CD14-positive monocyte (primary cell): ENCODE data around the gene SLC39A9. TPM values are rescaled to one million over a fixed set of nuclear protein-coding genes. Genes with fewer than 3 reads are reported as not detected.

Experiments
- DNase-seq, 3 donors: peaks; one replicate each; pipeline ENCODE4 v3.0.0-alpha.2; 2011 to 2022
- H2AFZ ChIP-seq: 2 replicates; pipeline ENCODE4 v1.6.0; 2012; ENCODE audit warnings: mild to moderate bottlenecking, low read depth, low read length, inconsistent platforms; ENCODE audit not compliant: insufficient read depth, poor library complexity, severe bottlenecking
- H3K27ac ChIP-seq, 2 donors: 1 replicate in 1 of 2; 2 replicates in 1 of 2; pipeline ENCODE4 v1.5.1; 2012 to 2013; ENCODE audit warnings: low read length in 2 of 2, control low read depth in 1 of 2, inconsistent platforms in 1 of 2, low read depth in 1 of 2, mild to moderate bottlenecking in 1 of 2
- H3K27me3 ChIP-seq, 2 donors: one replicate each; pipeline versions ENCODE4 v1.6.0 to v1.6.1; 2011 to 2013; ENCODE audit warnings: low read length in 2 of 2; ENCODE audit not compliant: control insufficient read depth in 2 of 2, insufficient read depth in 2 of 2
- H3K36me3 ChIP-seq, 2 donors: replicated peaks in 1 of 2; 1 replicate in 1 of 2; 2 replicates in 1 of 2; pipeline versions ENCODE4 v1.5.1 to v1.6.1; 2012 to 2013; ENCODE audit warnings: low read length in 2 of 2, control low read depth in 1 of 2, inconsistent platforms in 1 of 2, mild to moderate bottlenecking in 1 of 2; ENCODE audit not compliant: insufficient read depth in 2 of 2, control insufficient read depth in 1 of 2
- H3K4me1 ChIP-seq, 2 donors: 1 replicate in 1 of 2; 2 replicates in 1 of 2; pipeline versions ENCODE4 v1.5.1 to v1.6.1; 2012 to 2013; ENCODE audit warnings: low read length in 2 of 2, control low read depth in 1 of 2, inconsistent platforms in 1 of 2, mild to moderate bottlenecking in 1 of 2, moderate library complexity in 1 of 2; ENCODE audit not compliant: insufficient read depth in 2 of 2, control insufficient read depth in 1 of 2
- H3K4me2 ChIP-seq: replicated peaks from 2 replicates; pipeline ENCODE3; 2012; ENCODE audit warnings: low read length, moderate library complexity, mild to moderate bottlenecking; ENCODE audit not compliant: poor library complexity, severe bottlenecking; ENCODE audit errors: extremely low read depth
- H3K4me3 ChIP-seq, 3 experiments: fragments of 200-600 bp in 1 of 3; sonication (generic) in 1 of 3; replicated peaks in 1 of 3; 1 replicate in 2 of 3; 2 replicates in 1 of 3; pipeline ENCODE4 v1.5.1; 2011 to 2013; ENCODE audit warnings: low read length in 3 of 3, mild to moderate bottlenecking in 3 of 3, control low read depth in 2 of 3, low read depth in 2 of 3, inconsistent platforms in 1 of 3, moderate library complexity in 1 of 3
- H3K79me2 ChIP-seq: 2 replicates; pipeline ENCODE4 v1.6.0; 2012; ENCODE audit warnings: mild to moderate bottlenecking, control low read depth, inconsistent platforms, low read length, moderate library complexity; ENCODE audit not compliant: insufficient read depth
- H3K9ac ChIP-seq: 2 replicates; pipeline ENCODE4 v1.6.0; 2017; ENCODE audit warnings: low read length, mild to moderate bottlenecking; ENCODE audit not compliant: insufficient read depth, poor library complexity, severe bottlenecking
- H3K9me3 ChIP-seq, 2 donors: replicated peaks in 1 of 2; 1 replicate in 1 of 2; 2 replicates in 1 of 2; pipeline versions ENCODE4 v1.5.1 to v1.6.1; 2012 to 2013; ENCODE audit warnings: low read length in 2 of 2, control low read depth in 1 of 2; ENCODE audit not compliant: control insufficient read depth in 1 of 2, insufficient read depth in 1 of 2
- H4K20me1 ChIP-seq: 2 replicates; pipeline ENCODE4 v1.6.0; 2012; ENCODE audit warnings: mild to moderate bottlenecking, low read length, control low read depth, moderate library complexity; ENCODE audit not compliant: insufficient read depth
- H3K27ac Mint-ChIP-seq, 7 donors: one replicate each; pipeline ENCODE4 v1.8.0; 2020; ENCODE audit warnings: mild to moderate bottlenecking in 7 of 7, mixed read lengths in 7 of 7, moderate library complexity in 6 of 7, inconsistent platforms in 2 of 7
- H3K27me3 Mint-ChIP-seq, 3 donors: one replicate each; pipeline ENCODE4 v1.8.0; 2021 to 2022; ENCODE audit warnings: low read depth in 3 of 3, mild to moderate bottlenecking in 3 of 3, mixed read lengths in 3 of 3, moderate library complexity in 3 of 3, inconsistent platforms in 1 of 3
- H3K36me3 Mint-ChIP-seq, 2 donors: one replicate each; pipeline ENCODE4 v1.8.0; 2020; ENCODE audit warnings: mixed read lengths in 2 of 2, inconsistent platforms in 1 of 2, mild to moderate bottlenecking in 1 of 2
- H3K4me1 Mint-ChIP-seq: one replicate; pipeline ENCODE4 v1.8.0; 2020; ENCODE audit warnings: mild to moderate bottlenecking, mixed read lengths
- H3K4me3 Mint-ChIP-seq, 2 donors: one replicate each; pipeline ENCODE4 v1.8.0; 2020; ENCODE audit warnings: mild to moderate bottlenecking in 2 of 2, mixed read lengths in 2 of 2, moderate library complexity in 1 of 2
- H3K9me3 Mint-ChIP-seq, 7 donors: one replicate each; pipeline ENCODE4 v1.8.0; 2020 to 2022; ENCODE audit warnings: mixed read lengths in 7 of 7, mild to moderate bottlenecking in 6 of 7, moderate library complexity in 6 of 7, inconsistent platforms in 2 of 7
- CTCF ChIP-seq: fragments of 200-600 bp; IDR thresholded peaks from one replicate; pipeline ENCODE4 v1.8.0; 2022; ENCODE audit warnings: antibody characterized with exemption, mild to moderate bottlenecking
- WGBS: methylation state at CpG from one replicate; pipeline ENCODE4 v1.1.5; 2013; ENCODE audit warnings: missing lambda C conversion rate; ENCODE audit not compliant: insufficient coverage; 5-methylcytosine and 5-hydroxymethylcytosine counted together
- intact Hi-C, 2 donors: fragments of 100-400 bp; cut with micrococcal nuclease; formaldehyde crosslinking; loops; one replicate each; pipeline versions ENCODE4 v1.15.0 to v1.15.1; 2023
- polyA plus RNA-seq, 3 donors: library from polyadenylated mRNA; depleted of rRNA in 1 of 3; unstranded in 2 of 3; stranded (reverse) in 1 of 3; fragments of 300-500 nt in 2 of 3; fragments of >200 nt in 1 of 3; fragmentation: Illumina TruSeq in 2 of 3; gene quantifications; 1 replicate in 2 of 3; 2 replicates in 1 of 3; pipeline ENCODE4 v1.2.3, GENCODE V29; 2012 to 2021

Gene SLC39A9
- polyA plus RNA-seq, 3 donors = 28.6 to 44.2 (median 37.6) TPM

- Mint-ChIP-seq H3K4me3 (no peak overlapping the region), H3K27me3 (peaks cover 7 to 17% (median 8%) of the 10 kb centered on the region in 3 donors), H3K27ac (no peak overlapping the region), H3K9me3 (no peaks in the 10 kb centered on the region), H3K36me3 (no peaks in the 10 kb centered on the region), H3K4me1 (peaks cover 21% of the 10 kb centered on the region)
- no peak overlapping the region for H3K27ac ChIP-seq
- no peaks in the 10 kb centered on the region for H3K79me2 ChIP-seq
- H3K4me3 ChIP-seq = no peak overlapping the region
- H3K27me3 ChIP-seq = no peaks in the 10 kb centered on the region
- WGBS = 94% methylated on average over 6 of the region's 6 CpGs
- no peak for DNase-seq
- H4K20me1 ChIP-seq = no peaks in the 10 kb centered on the region
- no peak overlapping the region for H2AFZ ChIP-seq
- peaks cover 11 to 14% of the 10 kb centered on the region in 2 donors for H3K4me1 ChIP-seq
- no peaks in the 10 kb centered on the region for H3K36me3 ChIP-seq
- H3K9ac ChIP-seq = no peak overlapping the region
- no peak for TF ChIP-seq CTCF
- intact Hi-C loops = no loop called here
- H3K4me2 ChIP-seq = no peak overlapping the region
- H3K9me3 ChIP-seq = no peaks in the 10 kb centered on the region
Observed at GRCh38 chr14:69355607-69356281, 42.7 kb upstream of the SLC39A9 start.

DNA sequence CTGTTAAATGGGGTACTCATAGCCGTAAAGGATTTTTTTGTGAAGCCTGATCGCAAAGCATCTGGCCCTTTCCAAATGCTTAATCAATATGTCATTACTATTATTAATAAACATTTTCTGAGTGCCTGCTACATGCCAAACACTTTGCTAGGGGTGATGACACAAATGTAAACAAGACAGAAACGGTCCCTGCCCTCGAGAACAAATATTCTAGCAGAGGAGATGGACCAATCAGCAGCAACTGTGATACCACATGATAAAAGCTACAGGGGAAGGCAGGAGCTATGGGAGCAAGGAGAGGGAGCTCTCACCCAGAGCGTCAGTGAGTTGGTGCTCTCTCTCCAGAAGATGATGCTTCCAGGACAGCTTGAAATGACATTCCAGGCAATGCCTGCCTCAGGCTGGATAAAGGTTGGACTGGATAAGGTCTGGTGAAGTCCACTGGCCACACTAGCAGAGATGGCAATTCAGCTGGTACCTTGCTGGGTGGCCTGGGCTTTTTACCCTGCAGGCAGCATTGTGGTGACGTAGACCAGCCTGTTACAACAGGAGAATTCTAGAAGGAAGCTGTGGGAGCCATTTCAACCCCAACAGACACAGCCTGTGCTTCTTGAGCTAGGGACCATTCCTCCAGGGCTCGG is 41.5 kb upstream of the SLC39A9 start:
- Mint-ChIP-seq H3K27me3 (peaks cover 5 to 16% (median 6%) of the 10 kb centered on the region in 3 donors), H3K36me3 (no peaks in the 10 kb centered on the region), H3K4me1 (peaks cover 8% of the 10 kb centered on the region), H3K4me3 (no peak overlapping the region), H3K27ac (no peak overlapping the region), H3K9me3 (no peaks in the 10 kb centered on the region)
- Histone ChIP-seq H3K9me3 (no peaks in the 10 kb centered on the region), H3K27me3 (no peaks in the 10 kb centered on the region), H4K20me1 (no peaks in the 10 kb centered on the region), H3K4me1 (peaks cover 0 to 2% of the 10 kb centered on the region in 2 donors), H3K79me2 (no peaks in the 10 kb centered on the region), H3K27ac (no peak overlapping the region), H2AFZ (no peak overlapping the region), H3K36me3 (no peaks in the 10 kb centered on the region), H3K4me3 (no peak overlapping the region), H3K9ac (no peak overlapping the region), H3K4me2 (no peak overlapping the region)
- no peak for TF ChIP-seq CTCF
- no peak for DNase-seq
- intact Hi-C loops = no loop called here
- WGBS = 97% methylated on average over 3 of the region's 7 CpGs
